DMS 273 (cell line): ENCODE measurements around the gene C10orf71.
A peak's percentile ranks its signal among the peaks of the same experiment; 100 is the strongest.

Source experiments
- DNase-seq: peaks from one replicate; lab custom pipeline; 2025; ENCODE audit not compliant: unreplicated experiment; lab: John Stamatoyannopoulos, UW

The C10orf71 gene

GRCh38 chr10:49298983-49299815 lies at the start of gene C10orf71:
C10orf71 (plus strand) TSS chr10:49299170; CDS start chr10:49322546, 23,376 bp downstream.
- DNase-seq: peak; percentile 78

GRCh38 chr10:49252313-49253034 lies 46.5 kb upstream of the C10orf71 start:
- DNase-seq: no peak

DNA sequence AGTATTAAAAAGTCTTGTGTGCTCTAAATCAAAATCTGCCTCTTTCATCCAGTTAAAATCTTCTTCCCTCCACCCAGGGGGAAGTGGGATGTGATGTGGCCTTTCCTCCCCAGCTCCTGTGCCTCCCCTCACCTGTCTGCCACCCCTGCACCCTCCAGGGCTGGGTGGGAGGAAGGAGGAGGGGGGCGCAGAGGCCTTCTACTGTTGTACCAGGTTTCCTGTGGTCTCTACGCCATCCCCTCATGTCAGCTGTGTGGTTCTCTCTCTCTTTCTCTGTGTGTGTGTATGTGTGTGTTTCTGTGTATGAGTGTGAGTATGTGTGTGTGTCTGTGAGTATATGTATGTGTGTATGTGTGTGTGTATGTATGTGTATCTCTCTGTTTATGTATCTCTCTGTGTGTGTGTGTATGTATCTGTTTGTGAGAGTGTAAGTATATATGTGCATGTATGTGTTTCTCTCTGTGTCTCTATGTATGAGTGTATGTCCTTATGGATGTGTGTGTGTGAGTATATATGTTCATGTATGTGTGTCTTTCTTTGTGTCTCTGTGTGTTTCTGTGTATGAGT lies 45.5 kb upstream of the C10orf71 start:
- no peak for DNase-seq

DNA sequence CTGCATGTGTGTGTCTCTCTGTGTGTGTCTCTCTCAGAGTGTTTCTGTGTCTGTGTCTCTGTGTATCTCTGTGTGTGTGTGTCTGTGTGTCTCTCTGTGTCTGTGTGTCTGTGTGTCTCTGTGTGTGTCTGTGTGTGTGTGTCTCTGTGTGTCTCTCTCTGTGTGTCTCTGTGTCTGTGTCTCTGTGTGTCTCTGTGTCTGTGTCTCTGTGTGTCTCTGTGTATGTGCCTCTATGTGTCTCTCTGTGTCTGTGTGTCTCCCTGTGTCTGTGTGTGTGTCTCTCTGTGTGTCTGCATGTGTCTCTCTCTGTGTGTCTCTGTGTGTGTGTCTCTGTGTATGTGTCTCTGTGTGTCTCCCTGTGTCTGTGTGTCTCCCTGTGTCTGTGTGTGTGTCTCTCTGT lies 44.8 kb upstream of the C10orf71 start:
- DNase-seq: no peak

DNA sequence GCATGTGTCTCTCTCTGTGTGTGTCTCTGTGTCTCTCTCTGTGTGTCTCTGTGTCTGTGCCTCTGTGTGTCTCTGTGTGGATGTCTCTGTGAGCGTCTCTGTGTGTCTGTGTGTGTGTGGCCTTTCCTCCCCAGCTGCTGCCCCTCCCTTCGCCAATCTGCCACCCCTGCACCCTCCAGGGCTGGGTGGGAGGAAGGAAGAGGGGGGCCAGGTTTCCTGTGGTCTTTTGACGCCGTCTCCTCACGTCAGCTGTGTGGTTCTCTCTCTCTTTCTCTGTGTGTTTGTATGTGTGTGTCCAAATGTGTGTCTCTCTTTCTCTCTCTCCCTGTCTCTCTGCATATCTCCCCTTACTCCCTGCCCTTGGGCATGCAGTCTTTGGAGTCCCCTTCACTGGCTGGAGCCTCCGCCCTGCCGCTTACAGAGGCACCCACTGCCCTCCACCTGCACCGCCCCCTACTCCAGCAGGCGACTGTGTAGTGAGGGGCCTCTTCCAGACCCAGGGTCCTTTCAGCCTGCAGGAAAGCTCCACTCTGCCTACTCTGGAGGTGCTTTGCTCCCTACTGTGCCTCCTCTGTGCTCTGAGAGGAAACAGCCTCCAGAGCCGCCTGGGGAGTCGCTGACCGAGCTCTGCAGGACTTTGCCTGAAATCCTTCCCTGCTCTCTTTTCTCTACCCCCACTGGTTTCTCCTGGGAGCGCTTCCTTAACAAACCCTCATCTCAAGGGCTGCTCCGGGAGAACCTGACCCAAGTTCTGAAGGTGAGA lies 44.2 kb upstream of the C10orf71 start:
- DNase-seq: no peak

DNA sequence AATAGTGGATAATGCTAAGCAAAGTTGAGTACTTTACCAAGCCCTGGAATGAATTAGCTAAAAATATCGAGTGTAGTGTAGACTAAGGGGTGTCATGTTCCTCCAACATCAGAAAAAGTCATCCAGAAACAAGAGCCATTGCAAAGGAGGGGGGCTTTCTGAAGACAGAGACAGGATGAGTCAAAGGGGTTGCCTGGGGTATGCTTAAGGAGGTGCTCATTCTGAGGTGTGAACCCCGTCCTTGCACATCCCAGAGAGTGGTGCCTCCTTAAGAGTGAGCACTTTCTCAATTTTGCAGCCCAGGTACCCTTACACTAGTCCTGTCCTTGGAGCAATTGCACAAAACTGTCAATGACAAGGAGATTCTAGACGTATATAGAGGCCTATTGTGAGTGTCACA lies 43.1 kb upstream of the C10orf71 start:
- DNase-seq: no peak

GRCh38 chr10:49257154-49257553 lies 41.8 kb upstream of the C10orf71 start:
- no peak for DNase-seq

DNA sequence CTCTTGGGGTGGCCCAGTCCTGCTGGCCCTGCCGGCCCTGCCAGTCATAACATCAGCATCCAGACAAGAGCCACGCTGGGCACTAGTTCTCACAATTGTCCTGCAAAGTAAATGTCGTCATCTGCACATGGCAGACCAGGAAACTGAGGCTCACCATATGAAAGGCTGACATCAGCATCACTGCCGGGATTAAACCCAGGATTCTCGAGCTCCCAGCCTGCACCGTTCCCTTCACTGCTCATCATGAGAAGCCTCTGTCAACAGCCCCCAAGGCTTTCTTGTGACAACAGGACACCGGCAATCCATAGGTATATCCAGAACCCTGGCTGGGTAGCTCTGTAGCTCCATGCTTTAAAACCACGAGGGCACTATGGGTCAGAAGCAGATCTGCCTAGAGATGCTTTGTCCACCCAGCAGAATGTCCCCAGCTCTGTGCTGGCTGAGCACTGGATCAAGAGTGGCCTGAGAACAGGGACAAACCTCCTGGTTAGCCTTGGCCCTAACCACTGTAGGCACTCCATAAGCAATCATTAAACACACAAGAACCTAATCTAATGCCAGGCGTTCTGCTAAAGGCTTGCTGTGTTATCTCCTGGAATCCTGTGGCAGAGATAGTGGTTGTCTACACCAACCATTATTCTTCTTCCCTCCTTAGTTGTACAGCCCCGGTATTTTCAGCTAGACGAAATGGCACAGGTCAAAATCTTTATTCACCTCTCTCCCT lies 41.2 kb upstream of the C10orf71 start:
- no peak for DNase-seq

GRCh38 chr10:49258350-49258683 lies 40.7 kb upstream of the C10orf71 start:
- no peak for DNase-seq

DNA sequence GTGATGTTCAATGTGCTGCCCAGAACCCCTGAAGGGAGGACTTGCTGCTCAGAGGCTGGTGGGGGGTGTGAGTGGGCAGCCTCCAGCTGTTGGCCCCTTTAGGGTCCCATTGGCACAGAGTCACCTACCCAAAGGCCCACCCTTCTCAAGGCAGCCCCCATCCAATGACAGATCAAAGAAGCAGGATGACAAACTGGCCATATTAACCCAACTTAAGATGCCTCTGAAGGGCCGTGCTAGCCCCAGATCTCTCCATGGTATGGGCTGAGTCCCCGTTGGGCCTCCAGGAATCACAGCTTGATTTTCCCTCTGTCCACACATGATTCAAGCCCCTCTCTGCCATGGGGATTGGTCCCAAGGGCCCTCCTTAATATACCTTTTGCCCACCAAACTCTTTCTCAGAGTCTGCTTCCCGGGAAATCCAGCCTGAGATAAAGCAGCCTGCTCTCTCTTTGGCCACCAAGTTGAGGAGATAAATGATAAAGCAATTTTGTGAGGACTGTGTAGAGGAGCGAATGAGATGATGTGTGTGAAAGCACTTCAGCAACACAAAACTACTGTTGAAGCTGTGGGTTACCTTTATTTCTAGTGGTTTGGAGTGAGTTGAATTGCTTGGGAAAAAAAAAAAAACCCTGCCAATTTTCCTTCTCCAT lies 38.2 kb upstream of the C10orf71 start:
- DNase-seq: no peak

DNA sequence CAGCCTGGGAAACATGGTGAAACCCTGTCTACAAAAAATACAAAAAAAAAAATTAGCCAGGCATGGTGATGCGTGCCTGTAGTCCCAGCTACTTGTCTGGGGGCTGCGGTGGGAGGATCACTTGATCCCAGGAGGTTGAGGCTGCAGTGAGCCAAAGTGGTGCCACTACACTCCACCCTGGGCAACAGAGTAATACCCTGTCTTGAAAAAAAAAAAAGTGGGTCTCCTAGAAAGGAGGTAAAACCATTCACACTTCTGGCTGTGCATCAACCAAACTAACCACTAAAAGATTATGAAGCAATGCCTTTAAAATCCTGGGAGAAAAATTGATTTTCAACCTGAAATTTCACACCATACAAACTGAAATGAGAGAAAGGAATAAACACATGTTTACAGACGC lies 35.4 kb upstream of the C10orf71 start:
- DNase-seq: no peak

DNA sequence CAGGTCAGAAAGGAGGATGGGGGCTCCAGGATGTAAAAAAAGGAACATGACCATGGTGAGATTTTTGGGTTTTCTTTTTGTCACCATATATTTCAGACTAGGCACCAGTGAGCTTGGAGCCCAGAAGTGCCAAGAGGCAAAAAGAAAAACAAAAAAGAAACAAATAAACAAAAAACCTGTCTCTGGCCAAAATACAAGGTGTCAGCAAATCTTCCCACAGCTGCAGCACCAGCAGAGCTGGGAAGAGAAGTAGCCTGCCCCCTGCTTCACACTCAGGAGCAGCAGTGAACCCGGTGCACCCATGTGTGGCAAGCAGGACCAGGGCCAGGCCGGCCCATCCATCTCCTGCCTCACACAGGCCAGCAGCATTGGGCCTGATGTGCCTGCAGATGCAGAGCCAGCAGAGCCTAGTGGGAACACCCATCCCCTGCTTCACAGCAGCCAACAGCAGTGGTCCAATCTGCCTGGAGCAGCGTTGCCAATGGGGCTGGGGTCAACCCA lies 34.7 kb upstream of the C10orf71 start:
- DNase-seq: no peak

DNA sequence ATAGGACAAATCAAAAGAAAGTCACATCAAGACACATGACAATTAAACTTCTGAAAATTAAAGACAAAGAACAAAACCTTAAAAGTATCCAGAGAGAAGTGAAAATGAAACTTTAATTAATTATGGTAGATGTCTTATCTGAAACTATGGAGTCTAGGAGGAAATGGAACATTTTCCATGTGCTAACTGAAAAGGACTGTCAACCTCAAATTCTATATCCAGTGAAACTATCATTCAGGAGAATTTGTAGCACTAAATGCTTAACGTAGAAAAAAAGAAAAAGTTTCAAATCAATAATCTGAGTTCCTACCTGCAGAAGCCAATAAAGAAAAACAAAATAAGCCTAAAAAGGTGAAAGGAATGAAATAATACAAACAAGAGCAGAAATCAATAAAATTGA lies 33.1 kb upstream of the C10orf71 start:
- no peak for DNase-seq

- no peak for DNase-seq
Observed at GRCh38 chr10:49268185-49268584, 30.8 kb upstream of the C10orf71 start.

GRCh38 chr10:49269523-49269922 lies 29.4 kb upstream of the C10orf71 start:
- no peak for DNase-seq

GRCh38 chr10:49270565-49270964 lies 28.4 kb upstream of the C10orf71 start:
- no peak for DNase-seq

DNA sequence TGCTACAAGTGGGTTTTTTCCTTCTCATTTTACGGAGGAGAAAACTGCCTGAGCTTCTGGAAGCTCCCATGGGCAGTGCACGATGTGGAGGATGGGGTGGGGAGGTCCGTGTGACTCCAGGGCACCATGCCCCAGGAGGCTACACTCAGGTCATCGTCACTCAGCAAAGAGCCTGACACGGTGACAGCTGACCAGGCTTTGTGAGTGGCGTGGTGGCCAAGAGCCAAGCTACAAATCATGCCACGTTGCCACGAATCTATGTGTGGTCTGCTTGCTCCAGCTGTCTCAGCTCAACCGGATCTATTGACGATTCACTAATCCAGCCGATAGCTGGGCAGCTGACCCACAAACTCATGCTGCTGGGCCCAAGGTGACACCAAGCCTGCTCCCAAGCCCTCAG lies 27.6 kb upstream of the C10orf71 start:
- no peak for DNase-seq

GRCh38 chr10:49272251-49273081 lies 26.5 kb upstream of the C10orf71 start:
- DNase-seq: no peak

DNA sequence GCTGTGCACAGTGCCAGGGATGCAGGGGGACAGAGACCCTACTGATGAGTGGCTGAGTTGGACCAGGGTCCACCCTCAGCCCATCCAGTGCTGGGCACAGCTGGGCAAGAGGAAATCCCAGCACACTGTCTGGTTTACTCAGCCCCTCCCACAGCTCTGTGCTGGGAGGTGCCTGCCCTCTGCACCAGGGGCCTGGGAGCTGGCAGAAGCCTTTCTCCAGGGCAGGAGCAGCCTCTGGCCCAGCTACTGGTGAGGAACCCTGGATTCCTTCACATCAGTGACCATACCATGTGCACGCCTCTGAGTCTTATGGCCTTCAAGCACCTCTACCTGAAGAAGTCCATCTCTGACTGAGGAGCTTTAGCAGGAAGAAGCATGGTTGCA lies 25.9 kb upstream of the C10orf71 start:
- DNase-seq: no peak
